PC-3 (cell line): ENCODE results near the gene KCNQ1. TPM values are rescaled to one million over a fixed set of nuclear protein-coding genes. Genes with fewer than 3 reads are reported as not detected.

Experiments
- ATAC-seq: fragments of 200-7000 bp; cut with Tn5 transposase; 2 replicates; pipeline ENCODE4 v1.9.1; 2020; ENCODE audit warnings: mild to moderate bottlenecking, moderate library complexity
- BruUV-seq: library from RNA; stranded (reverse); fragments of 400-500 nt; replicated peaks from 2 replicates; lab custom pipeline; 2021; lab: Mats Ljungman, UMichigan
- CTCF ChIA-PET: fragments of 300-600 bp; sonication (Branson Sonifier 250); formaldehyde crosslinking; loops from one replicate; lab custom pipeline; 2022; ENCODE audit warnings: antibody characterized with exemption; lab: Charles Lee
- POLR2A ChIA-PET: fragments of 300-600 bp; sonication (Branson Sonifier 250); formaldehyde crosslinking; loops from one replicate; lab custom pipeline; 2022; ENCODE audit warnings: antibody characterized with exemption; ENCODE audit not compliant: unreplicated experiment; lab: Charles Lee
- DNase-seq: peaks from one replicate; pipeline ENCODE4 v3.0.0-alpha.2; 2015
- H2AFZ ChIP-seq: fragments of 300-600 bp; sonication (generic); 2 replicates; pipeline ENCODE4 v1.6.0; 2016; ENCODE audit warnings: antibody characterized with exemption, low read length
- H3F3A ChIP-seq: fragments of 300-600 bp; sonication (generic); one replicate; pipeline ENCODE4 v1.6.0; 2017; ENCODE audit warnings: antibody characterized with exemption, low read length, control low read depth, mild to moderate bottlenecking; ENCODE audit not compliant: unreplicated experiment
- H3K27ac ChIP-seq: fragments of 300-600 bp; sonication (generic); 2 replicates; pipeline ENCODE4 v1.5.1; 2016; ENCODE audit warnings: mild to moderate bottlenecking, low read length
- H3K27me3 ChIP-seq: fragments of 300-600 bp; sonication (generic); 2 replicates; pipeline ENCODE4 v1.6.1; 2016; ENCODE audit warnings: low read length, mixed read lengths
- H3K36me3 ChIP-seq: fragments of 300-600 bp; sonication (generic); 2 replicates; pipeline ENCODE4 v1.6.1; 2016; ENCODE audit warnings: low read depth, mixed run types, low read length, mixed read lengths
- H3K4me1 ChIP-seq: fragments of 300-600 bp; sonication (generic); 2 replicates; pipeline ENCODE4 v1.5.1; 2016; ENCODE audit warnings: low read length; ENCODE audit not compliant: insufficient read depth
- H3K4me2 ChIP-seq: fragments of 300-600 bp; sonication (generic); 2 replicates; pipeline ENCODE4 v1.6.0; 2016; ENCODE audit warnings: low read length
- H3K4me3 ChIP-seq: fragments of 300-600 bp; sonication (generic); 2 replicates; pipeline ENCODE4 v1.5.1; 2016; ENCODE audit warnings: mild to moderate bottlenecking, low read length, mixed read lengths
- H3K79me2 ChIP-seq: fragments of 300-600 bp; sonication (generic); 2 replicates; pipeline ENCODE4 v1.6.1; 2017; ENCODE audit warnings: low read length, mixed read lengths
- H3K9ac ChIP-seq: fragments of 300-600 bp; sonication (generic); 2 replicates; pipeline ENCODE4 v1.6.0; 2016; ENCODE audit warnings: mild to moderate bottlenecking, low read length
- H3K9me2 ChIP-seq: fragments of 300-600 bp; sonication (generic); replicated peaks from 2 replicates; pipeline ENCODE4 v1.6.1; 2016; ENCODE audit warnings: mixed run types, low read length, mixed read lengths
- H3K9me3 ChIP-seq: fragments of 300-600 bp; sonication (generic); 2 replicates; pipeline ENCODE4 v1.6.1; 2016; ENCODE audit warnings: low read length, mixed read lengths
- H4K20me1 ChIP-seq: fragments of 300-600 bp; sonication (generic); 2 replicates; pipeline ENCODE4 v1.6.1; 2016; ENCODE audit warnings: low read length, mixed read lengths
- CTCF ChIP-seq: fragments of 300-600 bp; sonication (generic); conservative IDR thresholded peaks from 2 replicates; pipeline ENCODE4 v1.5.1; 2017; ENCODE audit warnings: antibody characterized with exemption, low read depth, mild to moderate bottlenecking, low read length
- EZH2 ChIP-seq: fragments of 300-600 bp; sonication (generic); IDR thresholded peaks from one replicate; pipeline ENCODE4 v1.6.1; 2017; ENCODE audit warnings: antibody characterized with exemption, mild to moderate bottlenecking, low read length; ENCODE audit not compliant: unreplicated experiment
- EZH2phosphoT487 ChIP-seq: fragments of 300-600 bp; sonication (generic); IDR thresholded peaks from 2 replicates; pipeline ENCODE4 v1.6.1; 2018; ENCODE audit warnings: mild to moderate bottlenecking, antibody characterized with exemption, low read length, borderline replicate concordance
- intact Hi-C: fragments of 100-400 bp; cut with micrococcal nuclease; formaldehyde crosslinking; loops from 2 replicates; pipeline ENCODE4 v1.9.0; 2023
- total RNA-seq: library from RNA; depleted of rRNA; stranded (reverse); fragments of >200 nt; gene quantifications from 2 replicates; pipeline ENCODE4 v1.2.3, GENCODE V29; 2014

KCNQ1 gene
- total RNA-seq, 1 experiment from 2014 or later = 0.40 TPM

GRCh38 chr11:2553198-2553597 is 108.4 kb downstream of the KCNQ1 start:
- intact Hi-C loops = no loop called here
- Histone ChIP-seq H3K27me3 (no peaks in the 10 kb centered on the region), H4K20me1 (no peaks in the 10 kb centered on the region), H3K36me3 (no peaks in the 10 kb centered on the region), H3F3A (no peaks in the 10 kb centered on the region), H3K4me1 (no peaks in the 10 kb centered on the region), H2AFZ (no peak overlapping the region), H3K9ac (no peak overlapping the region), H3K79me2 (no peaks in the 10 kb centered on the region), H3K4me2 (no peak overlapping the region), H3K9me2 (no peaks in the 10 kb centered on the region), H3K27ac (no peak overlapping the region), H3K9me3 (no peaks in the 10 kb centered on the region), H3K4me3 (no peak overlapping the region)
- no peak for ATAC-seq
- TF ChIP-seq CTCF (no peak), EZH2phosphoT487 (no peak), EZH2 (no peak)
- no TSS peak for BruUV-seq
- POLR2A ChIA-PET = no interaction called here
- CTCF ChIA-PET = no interaction called here
- DNase-seq = no peak

- no peak for TF ChIP-seq EZH2
- no peak overlapping the region for H2AFZ ChIP-seq
- no peaks in the 10 kb centered on the region for H3K27me3 ChIP-seq
- H3F3A ChIP-seq = no peaks in the 10 kb centered on the region
- no peak overlapping the region for H3K4me3 ChIP-seq
- no peaks in the 10 kb centered on the region for H4K20me1 ChIP-seq
- H3K4me2 ChIP-seq = no peak overlapping the region
- no peaks in the 10 kb centered on the region for H3K4me1 ChIP-seq
- no peak overlapping the region for H3K27ac ChIP-seq
- CTCF ChIA-PET = no interaction called here
- ATAC-seq (no peak), DNase-seq (no peak)
- no peaks in the 10 kb centered on the region for H3K9me2 ChIP-seq
- H3K79me2 ChIP-seq = no peaks in the 10 kb centered on the region
- H3K36me3 ChIP-seq = no peaks in the 10 kb centered on the region
- intact Hi-C loops = no loop called here
- H3K9ac ChIP-seq = no peak overlapping the region
- BruUV-seq = no TSS peak
- H3K9me3 ChIP-seq = no peaks in the 10 kb centered on the region
- POLR2A ChIA-PET = no interaction called here
Observed at GRCh38 chr11:2553886-2554285, 109.1 kb downstream of the KCNQ1 start.

GRCh38 chr11:2554338-2555207 is 109.8 kb downstream of the KCNQ1 start:
- intact Hi-C loops = no loop called here
- Histone ChIP-seq H3K79me2 (no peaks in the 10 kb centered on the region), H3K9ac (no peak overlapping the region), H2AFZ (no peak overlapping the region), H3K27ac (no peak overlapping the region), H3K9me3 (no peaks in the 10 kb centered on the region), H3K9me2 (no peaks in the 10 kb centered on the region), H4K20me1 (no peaks in the 10 kb centered on the region), H3K36me3 (no peaks in the 10 kb centered on the region), H3K27me3 (no peaks in the 10 kb centered on the region), H3K4me1 (no peaks in the 10 kb centered on the region), H3F3A (no peaks in the 10 kb centered on the region), H3K4me3 (no peak overlapping the region), H3K4me2 (no peak overlapping the region)
- TF ChIP-seq EZH2phosphoT487 (no peak), EZH2 (no peak), CTCF (no peak)
- no TSS peak for BruUV-seq
- POLR2A ChIA-PET = no interaction called here
- DNase-seq = no peak
- ATAC-seq = no peak
- CTCF ChIA-PET = no interaction called here
